ENCODE data around the gene GMDS. TPM values are rescaled to one million over a fixed set of nuclear protein-coding genes. Genes with fewer than 3 reads are reported as not detected.

The GMDS gene
- total RNA-seq, 2 experiments from 2014 or later: 13.9 to 16.4 TPM

- H3K4me3 Mint-ChIP-seq: no peak overlapping the region
- intact Hi-C loops (cut with DNase I, micrococcal nuclease): no loop called here
Measured at GRCh38 chr6:2225422-2226392, 19.7 kb downstream of the GMDS start.

GRCh38 chr6:2224847-2225382 lies 20.5 kb downstream of the GMDS start:
- Mint-ChIP-seq H3K4me3 (no peak overlapping the region), H3K36me3 (ENCODE audit: low read depth) (no peaks in the 10 kb centered on the region), H3K4me1 (ENCODE audit: low read depth) (peaks cover 41% of the 10 kb centered on the region), H3K27ac (no peak overlapping the region), H3K27me3 (no peaks in the 10 kb centered on the region), H3K9me3 (no peaks in the 10 kb centered on the region)
- H3K4me1 ChIP-seq (ENCODE audit: insufficient read depth, low read length): peaks cover 13% of the 10 kb centered on the region
- no peaks in the 10 kb centered on the region for H3K27me3 ChIP-seq (ENCODE audit: control insufficient read depth in 1 of 2, insufficient read depth in 2 of 2, low read length in 2 of 2)
- H3K27ac ChIP-seq (ENCODE audit: low read depth in 1 of 2, low read length in 2 of 2): no peak overlapping the region
- ChIA-PET POLR2A (no interaction called here), CTCF (interaction anchor here (1.0 kb wide), 1 partner anchor 9 kb away, joined by 4 read pairs; no protein-coding TSS in a partner anchor)
- DNase-seq (no peak), ATAC-seq (ENCODE audit: poor library complexity) (no peak)
- no peaks in the 10 kb centered on the region for H3K36me3 ChIP-seq (ENCODE audit: insufficient read depth, low read length)
- H3K4me3 ChIP-seq (ENCODE audit: low read length): no peak overlapping the region
- intact Hi-C loops (cut with DNase I, micrococcal nuclease): no loop called here
- TF ChIP-seq CTCF (IDR thresholded peaks at IDR 0.05): no peak
- no peaks in the 10 kb centered on the region for H3K9me3 ChIP-seq (ENCODE audit: control insufficient read depth in 1 of 2, insufficient read depth in 1 of 2, low read length in 2 of 2)

More at GRCh38 chr6:2225422-2226392, 19.7 kb downstream of the GMDS start:
- no peaks in the 10 kb centered on the region for H3K9me3 Mint-ChIP-seq
- H3K4me1 Mint-ChIP-seq (ENCODE audit: low read depth): peaks cover 34% of the 10 kb centered on the region
- DNase-seq: no peak
- no peak overlapping the region for H3K27ac ChIP-seq (ENCODE audit: low read depth in 1 of 2, low read length in 2 of 2)
- H3K27ac Mint-ChIP-seq: no peak overlapping the region
- H3K9me3 ChIP-seq (ENCODE audit: control insufficient read depth in 1 of 2, insufficient read depth in 1 of 2, low read length in 2 of 2): no peaks in the 10 kb centered on the region
- CTCF ChIA-PET: interaction anchor here (1.4 kb wide), 1 partner anchor 16 kb away, joined by 3 read pairs; no protein-coding TSS in a partner anchor
- no peaks in the 10 kb centered on the region for H3K27me3 Mint-ChIP-seq
- no peak for ATAC-seq (ENCODE audit: poor library complexity)
- peaks cover 13% of the 10 kb centered on the region for H3K4me1 ChIP-seq (ENCODE audit: insufficient read depth, low read length)
- no peaks in the 10 kb centered on the region for H3K36me3 ChIP-seq (ENCODE audit: insufficient read depth, low read length)
- no peaks in the 10 kb centered on the region for H3K27me3 ChIP-seq (ENCODE audit: control insufficient read depth in 1 of 2, insufficient read depth in 2 of 2, low read length in 2 of 2)
- no peaks in the 10 kb centered on the region for H3K36me3 Mint-ChIP-seq (ENCODE audit: low read depth)
- H3K4me3 ChIP-seq (ENCODE audit: low read length): no peak overlapping the region
- POLR2A ChIA-PET: interaction anchor here (0.7 kb wide), 1 partner anchor 600 kb away, joined by 3 read pairs; no protein-coding TSS in a partner anchor
- no peak for TF ChIP-seq CTCF (IDR thresholded peaks at IDR 0.05)

DNA sequence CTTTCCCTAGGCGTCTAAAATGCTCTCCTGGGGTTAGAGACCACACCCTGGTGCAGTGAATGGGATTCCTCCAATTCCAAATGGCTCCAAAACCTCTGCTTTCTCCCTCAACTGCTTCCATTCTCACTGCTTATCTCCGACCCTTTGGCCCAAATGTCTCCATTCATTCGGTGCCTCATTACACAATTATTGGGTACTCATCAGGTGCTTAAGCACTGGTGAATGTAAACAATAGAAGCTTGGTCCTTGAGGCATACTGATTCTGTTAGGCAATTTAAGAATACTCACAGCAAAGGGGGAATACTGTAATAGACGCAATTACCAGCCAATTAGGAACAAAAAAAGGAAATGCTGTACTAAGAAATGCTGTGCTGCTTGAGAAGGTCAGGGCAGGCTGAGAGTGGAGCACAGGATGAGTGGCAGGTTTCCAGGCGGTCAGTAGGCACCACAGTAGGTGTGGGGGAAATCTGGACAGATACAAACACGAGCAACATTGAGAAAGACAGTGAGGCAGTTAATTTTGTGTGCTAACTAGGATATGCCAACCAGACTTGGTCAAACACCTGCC lies 23.0 kb downstream of the GMDS start:
- CTCF ChIA-PET: no interaction called here
- Mint-ChIP-seq H3K4me1 (ENCODE audit: low read depth) (peaks cover 48% of the 10 kb centered on the region), H3K27ac (peak overlapping the region; percentile 19)

More for the DNA sequence above, 23.0 kb downstream of the GMDS start:
- peak overlapping the region; percentile 84 for H3K4me3 Mint-ChIP-seq
- DNase-seq (no peak), ATAC-seq (ENCODE audit: poor library complexity) (no peak)
- Histone ChIP-seq H3K27me3 (ENCODE audit: control insufficient read depth in 1 of 2, insufficient read depth in 2 of 2, low read length in 2 of 2) (no peaks in the 10 kb centered on the region), H3K9me3 (ENCODE audit: control insufficient read depth in 1 of 2, insufficient read depth in 1 of 2, low read length in 2 of 2) (no peaks in the 10 kb centered on the region), H3K4me1 (ENCODE audit: insufficient read depth, low read length) (peaks cover 13% of the 10 kb centered on the region), H3K27ac (ENCODE audit: low read depth in 1 of 2, low read length in 2 of 2) (no peak overlapping the region), H3K36me3 (ENCODE audit: insufficient read depth, low read length) (no peaks in the 10 kb centered on the region), H3K4me3 (ENCODE audit: low read length) (peak overlapping the region; percentile 68)
- H3K9me3 Mint-ChIP-seq: no peaks in the 10 kb centered on the region
- intact Hi-C loops (cut with DNase I, micrococcal nuclease): no loop called here
- POLR2A ChIA-PET: interaction anchor here (0.7 kb wide), 1 partner anchor 26 kb away, joined by 3 read pairs; no protein-coding TSS in a partner anchor
- no peaks in the 10 kb centered on the region for H3K27me3 Mint-ChIP-seq
- H3K36me3 Mint-ChIP-seq (ENCODE audit: low read depth): no peaks in the 10 kb centered on the region
- TF ChIP-seq CTCF (IDR thresholded peaks at IDR 0.05): no peak

Data from CD4-positive, alpha-beta T cell (primary cell).